ENCODE measurements around the gene ADAMTS5. TPM values are rescaled to one million over a fixed set of nuclear protein-coding genes. Genes with fewer than 3 reads are reported as not detected.

The ADAMTS5 gene
- total and polyA plus RNA-seq, 2 of the 8 experiments (the other 6 are each of a cell fraction or from before 2014, with no cell fraction given) = 0.20 to 1.1 TPM

GRCh38 chr21:26965040-26965906 is 1.6 kb downstream of the ADAMTS5 start:
- H2BK120ac ChIP-seq (replicated peaks; ENCODE audit: low read depth, low read length) = peak overlapping the region; percentile 16
- no peaks in the 10 kb centered on the region for H4K20me1 ChIP-seq (replicated peaks in 1 of 2; ENCODE audit: control insufficient read depth in 1 of 2, insufficient read depth in 2 of 2, low read length in 2 of 2)
- no peak overlapping the region for H2AK5ac ChIP-seq (ENCODE audit: low read depth, low read length)
- no peak overlapping the region for H4K5ac ChIP-seq (ENCODE audit: insufficient read length, low read depth, low read length)
- H2BK15ac ChIP-seq (ENCODE audit: low read length) = peak overlapping the region; percentile 81; the same call in 1 of the 2 replicates
- H4K8ac ChIP-seq (ENCODE audit: extremely low read depth, insufficient read depth, low read length) = 0 out of 2 replicates have a peak overlapping the region, but pooled peaks have one; percentile 30
- no peak overlapping the region for H3K14ac ChIP-seq (ENCODE audit: insufficient read length)
- H3K56ac ChIP-seq (replicated peaks; ENCODE audit: insufficient read length, low read depth, low read length) = peak overlapping the region; percentile 33
- FAIRE-seq (no peak), DNase-seq (ENCODE audit: low read depth in 1 of 2, low spot score in 2 of 2) (peak in 1 of 2 experiments; percentile 88)
- H4K91ac ChIP-seq (replicated peaks; ENCODE audit: insufficient read length, low read length) = peak overlapping the region; percentile 17
- H3K23me2 ChIP-seq (ENCODE audit: low read depth, low read length) = peaks cover 23% of the 10 kb centered on the region; the same call in 1 of the 2 replicates
- peak overlapping the region; percentile 35; the same call in 1 of the 2 replicates for H2BK5ac ChIP-seq (ENCODE audit: low read depth, low read length)
- H3K79me1 ChIP-seq (ENCODE audit: low read depth, low read length) = no peaks in the 10 kb centered on the region
- WGBS, 2 experiments (ENCODE audit: extremely low coverage in 1 of 2, insufficient coverage in 1 of 2, insufficient read length in 1 of 2, insufficient replicate concordance in 2 of 2, low coverage in 1 of 2, low lambda C conversion rate in 2 of 2, missing lambda C conversion rate in 1 of 2) = 25% methylated on average over 57 of the region's 58 CpGs; no CpG with 5 or more reads in 1 of the 2 experiments
- no peak overlapping the region for H3K4ac ChIP-seq (replicated peaks; ENCODE audit: insufficient read length, low read depth, low read length)
- H3K9me3 ChIP-seq (ENCODE audit: insufficient read depth in 2 of 2, low read depth in 1 of 2, low read length in 1 of 2) = no peaks in the 10 kb centered on the region
- H3K9ac ChIP-seq (replicated peaks in 1 of 4; ENCODE audit: extremely low read depth in 1 of 4, low read depth in 3 of 4, low read length in 3 of 4) = no peak overlapping the region
- peak overlapping the region; percentile 87; the same call in 1 of the 2 replicates for H3K18ac ChIP-seq (ENCODE audit: extremely low read depth, low read length)
- H2BK12ac ChIP-seq (ENCODE audit: low read depth, low read length) = peak overlapping the region; percentile 86
- H3K27ac ChIP-seq (ENCODE audit: low read depth, low read length) = no peak overlapping the region
- peaks cover 4 to 9% (median 9%) of the 10 kb centered on the region in 4 experiments; a peak in 6 of 7 replicates for H3K4me1 ChIP-seq (replicated peaks in 1 of 4; ENCODE audit: control insufficient read depth in 3 of 4, insufficient read depth in 4 of 4, low read length in 3 of 4)
- peak overlapping the region; percentile 96 for H2AFZ ChIP-seq (ENCODE audit: low read length)
- H3K4me2 ChIP-seq (ENCODE audit: insufficient read depth in 1 of 2, low read depth in 2 of 2, low read length in 2 of 2) = peak overlapping the region; percentile 95 to 97
- H2BK20ac ChIP-seq (ENCODE audit: low read length) = peak overlapping the region; percentile 80; the same call in 1 of the 2 replicates
- CTCF ChIA-PET (ENCODE audit: partially characterized antibody) = interaction anchor here (0.6 to 1.4 kb wide), 10 partner anchors 16 to 451 kb away, joined by 3 to 15 read pairs (median 3); no protein-coding TSS in a partner anchor
- H3K4me3 ChIP-seq (ENCODE audit: extremely low read depth in 1 of 4, insufficient read depth in 2 of 4, low read depth in 3 of 4, low read length in 4 of 4) = peak overlapping the region; percentile 41 to 75 (median 72)
- no peak overlapping the region for H3K23ac ChIP-seq (ENCODE audit: insufficient read length)
- H3K27me3 ChIP-seq (replicated peaks in 1 of 4; ENCODE audit: control insufficient read depth in 3 of 4, extremely low read depth in 1 of 4, insufficient read depth in 3 of 4, low read length in 3 of 4) = peaks cover 0 to 43% (median 32%) of the 10 kb centered on the region in 4 experiments; a peak in 6 of 7 replicates
- H3K36me3 ChIP-seq (ENCODE audit: control insufficient read depth in 2 of 4, insufficient read depth in 4 of 4, low read length in 3 of 4) = no peaks in the 10 kb centered on the region
- no peaks in the 10 kb centered on the region for H3K79me2 ChIP-seq (ENCODE audit: control insufficient read depth in 1 of 2, insufficient read depth in 2 of 2, low read length in 2 of 2)
- POLR2A ChIA-PET (ENCODE audit: partially characterized antibody) = interaction anchor here (0.7 to 1.0 kb wide), 4 partner anchors 55 to 121 kb away, joined by 3 to 6 read pairs (median 3); no protein-coding TSS in a partner anchor
- no peak for TF ChIP-seq BRCA1 (IDR thresholded peaks at IDR 0.05; ENCODE audit: low read depth, low read length)
- no peak for TF ChIP-seq GTF2F1 (IDR thresholded peaks at IDR 0.05; ENCODE audit: borderline replicate concordance, low read depth, low read length)
- no peak for TF ChIP-seq CEBPB (IDR thresholded peaks at IDR 0.05; ENCODE audit: low read depth, low read length)
- no peak for TF ChIP-seq POLR2A (IDR thresholded peaks at IDR 0.05; ENCODE audit: control extremely low read depth in 1 of 2, low read depth in 2 of 2, low read length in 2 of 2)
- TF ChIP-seq KDM4A (IDR thresholded peaks at IDR 0.05; ENCODE audit: low read depth, low read length, severe bottlenecking) = peak; percentile 97
- TF ChIP-seq ASH2L (IDR thresholded peaks at IDR 0.05; ENCODE audit: low read length) = peak; percentile 51
- peak; percentile 80; the same call in 1 of the 2 replicates for TF ChIP-seq YY1 (IDR thresholded peaks at IDR 0.05; ENCODE audit: low read depth, low read length)
- TF ChIP-seq NANOG (IDR thresholded peaks at IDR 0.05; ENCODE audit: insufficient read depth, low read depth, low read length, poor library complexity, severe bottlenecking) = no peak
- TF ChIP-seq HDAC2 (IDR thresholded peaks at IDR 0.05; ENCODE audit: borderline replicate concordance in 1 of 2, low read depth in 2 of 2, low read length in 2 of 2) = peak in 1 of 2 experiments; percentile 59; a peak in 1 of 4 replicates
- TF ChIP-seq E2F6 (IDR thresholded peaks at IDR 0.05) = peak; percentile 94

All from H1 (cell line).